Ramos (cell line): ENCODE measurements around the gene TRIAP1.

Experiments used
- in situ Hi-C: fragments of 300-500 bp; cut with MboI; formaldehyde crosslinking; loops from one replicate; pipeline ENCODE4 v1.14.3; 2022; ENCODE audit warnings: low sequenced_read_pairs; ENCODE audit not compliant: unreplicated experiment

Gene TRIAP1

GRCh38 chr12:120437735-120438494, 8.3 kb downstream of the TRIAP1 start, which contains the start of gene COX6A1:
Gene COX6A1 (plus strand): TSS chr12:120438113. CDS start chr12:120438127, 14 bp downstream.
- in situ Hi-C loops, result loop anchor here (10.0 kb wide), 1 partner anchor 113 kb away; the partner anchor contains the start of gene PLA2G1B

- in situ Hi-C loops, result loop anchor here (10.0 kb wide), 1 partner anchor 108 kb away; the partner anchor contains the start of gene PLA2G1B
Measured at GRCh38 chr12:120432772-120433525, 13.2 kb downstream of the TRIAP1 start.

DNA sequence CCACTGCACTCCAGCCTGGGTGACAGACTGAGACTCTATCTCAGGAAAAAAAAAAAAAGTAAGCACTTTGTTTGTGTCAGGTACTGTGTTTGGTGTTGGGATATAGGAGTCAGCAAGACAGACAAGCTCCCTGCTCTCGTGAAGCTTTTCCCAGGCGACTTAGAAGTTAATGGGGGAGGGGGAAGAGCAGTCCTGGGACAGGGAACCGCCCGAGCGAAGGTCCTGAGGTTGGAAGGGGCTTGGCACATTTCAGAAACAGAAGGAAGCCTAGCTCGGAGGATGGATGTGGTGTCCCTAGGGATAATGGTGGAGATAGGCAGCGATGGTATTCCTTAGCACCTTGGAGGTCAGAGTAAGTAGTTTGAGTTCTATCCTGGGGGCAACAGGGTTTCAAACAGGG, 16.8 kb downstream of the TRIAP1 start:
- in situ Hi-C loops, result no loop called here

DNA sequence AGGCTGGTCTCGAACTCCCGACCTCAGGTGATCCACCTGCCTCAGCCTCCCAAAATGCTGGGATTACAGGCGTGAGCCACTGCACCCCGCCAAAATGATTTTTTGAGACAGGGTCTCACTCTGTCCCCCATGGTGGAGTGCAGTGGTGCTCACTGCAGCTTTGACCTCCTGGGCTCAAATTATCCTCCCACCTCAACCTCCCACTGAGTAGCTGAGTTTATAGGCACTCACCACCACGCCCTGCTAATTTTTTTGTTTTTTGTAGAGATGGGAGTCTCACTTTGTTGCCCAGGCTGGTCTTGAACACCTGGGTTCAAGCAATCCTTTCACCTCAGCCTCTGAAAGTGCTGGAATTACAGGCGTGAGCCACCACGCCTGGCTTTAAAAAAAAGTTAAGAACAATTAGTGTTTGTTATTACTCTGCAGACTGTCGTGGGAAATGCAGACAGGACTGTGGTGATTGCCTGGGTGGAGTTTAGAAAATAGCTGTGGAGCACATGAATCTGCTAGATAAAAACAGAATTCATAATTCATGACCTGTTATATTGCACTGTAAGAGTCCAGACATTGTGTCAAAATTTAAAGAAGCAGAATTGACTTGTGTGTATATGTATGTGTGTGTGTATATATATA, 17.5 kb downstream of the TRIAP1 start:
- in situ Hi-C loops, result no loop called here

DNA sequence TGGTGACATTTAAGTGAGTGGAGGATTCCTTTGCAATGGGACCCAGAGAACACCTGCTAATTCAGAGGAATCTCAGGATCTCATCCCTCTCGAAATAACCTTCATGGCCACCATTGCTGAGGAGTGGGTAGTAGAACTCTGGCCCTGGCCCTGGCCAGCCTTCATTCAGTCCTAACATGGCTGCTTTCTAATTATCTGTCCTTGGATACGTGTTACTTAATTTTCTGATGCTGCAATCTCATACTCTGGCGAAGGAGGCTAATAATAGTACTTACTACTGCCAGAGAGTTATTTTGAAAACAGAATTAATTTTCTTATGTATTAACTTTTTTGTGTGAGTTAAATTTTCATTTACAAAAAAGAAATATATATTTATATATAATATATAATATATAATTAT, 20.4 kb downstream of the TRIAP1 start:
- in situ Hi-C loops, result no loop called here

DNA sequence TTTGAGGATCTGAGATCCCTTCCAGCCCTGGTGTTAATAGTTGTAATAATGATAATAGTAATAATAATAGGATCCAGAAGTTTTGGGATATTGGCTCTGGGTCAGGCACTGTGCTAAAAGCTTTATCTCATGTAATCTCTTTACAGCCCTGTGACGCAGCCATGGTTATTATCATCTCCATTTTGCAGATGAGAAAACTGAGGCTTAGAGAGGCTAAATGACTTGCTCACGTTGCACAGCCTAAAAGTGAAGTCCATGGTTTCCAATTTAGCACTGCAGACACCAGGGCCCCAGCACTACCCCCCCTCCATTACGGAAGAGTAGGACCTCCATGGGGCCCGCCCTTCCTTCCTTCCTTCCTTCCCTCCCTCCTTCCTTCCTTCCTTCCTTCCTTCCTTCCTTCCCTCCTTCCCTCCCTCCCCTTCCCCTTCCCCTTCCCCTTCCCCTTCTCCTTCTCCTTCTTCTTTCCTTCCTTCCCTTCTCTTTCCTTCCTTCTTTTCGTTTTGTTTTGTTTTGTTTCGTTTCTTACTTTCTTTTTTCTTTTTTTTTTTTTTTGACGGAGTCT, 23.2 kb downstream of the TRIAP1 start:
- in situ Hi-C loops, result no loop called here

DNA sequence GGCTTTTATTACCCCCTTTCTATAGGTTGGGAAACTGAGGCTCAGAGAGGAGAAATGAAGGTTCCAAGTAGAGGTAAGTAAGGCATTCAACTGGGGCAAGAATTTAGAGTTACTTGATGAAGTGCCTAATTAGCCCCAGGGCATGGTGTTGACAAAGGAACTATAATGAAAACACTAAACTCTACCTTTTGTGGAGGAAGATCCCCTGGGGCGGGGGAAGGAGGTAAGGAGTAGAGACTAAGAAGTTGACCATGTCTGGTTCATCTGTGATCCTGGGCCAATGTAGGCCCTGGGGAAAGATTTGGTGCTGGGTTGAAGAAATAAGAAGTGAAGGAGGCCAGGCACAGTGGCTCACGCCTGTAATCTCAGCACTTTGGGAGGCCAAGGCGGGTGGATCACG, 24.5 kb downstream of the TRIAP1 start:
- in situ Hi-C loops, result no loop called here

GRCh38 chr12:120417917-120418580, 28.1 kb downstream of the TRIAP1 start:
- in situ Hi-C loops, result no loop called here

- in situ Hi-C loops, result no loop called here
Measured at GRCh38 chr12:120416490-120417216, 29.5 kb downstream of the TRIAP1 start.

GRCh38 chr12:120413901-120414695, 32.1 kb downstream of the TRIAP1 start:
- in situ Hi-C loops, result no loop called here

- in situ Hi-C loops, result no loop called here
Measured at GRCh38 chr12:120412421-120412820, 33.8 kb downstream of the TRIAP1 start.

DNA sequence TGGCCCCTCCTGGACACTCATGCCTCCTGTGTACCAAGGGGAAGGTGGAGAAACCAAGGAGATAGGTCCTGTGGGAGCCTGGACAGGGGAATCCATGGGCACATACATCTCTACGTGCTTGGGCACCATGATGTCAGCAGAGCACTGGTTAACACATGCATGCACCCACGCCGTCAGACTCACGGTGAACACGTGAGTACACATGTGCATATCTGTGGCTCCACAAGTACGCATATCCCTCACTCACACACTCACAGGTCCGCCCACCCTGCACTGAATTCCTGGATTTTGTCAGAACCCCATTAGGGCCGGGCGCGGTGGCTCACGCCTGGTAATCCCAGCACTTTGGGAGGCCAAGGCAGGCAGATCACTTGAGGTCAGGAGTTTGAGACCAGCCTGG, 37.4 kb downstream of the TRIAP1 start:
- in situ Hi-C loops, result no loop called here

DNA sequence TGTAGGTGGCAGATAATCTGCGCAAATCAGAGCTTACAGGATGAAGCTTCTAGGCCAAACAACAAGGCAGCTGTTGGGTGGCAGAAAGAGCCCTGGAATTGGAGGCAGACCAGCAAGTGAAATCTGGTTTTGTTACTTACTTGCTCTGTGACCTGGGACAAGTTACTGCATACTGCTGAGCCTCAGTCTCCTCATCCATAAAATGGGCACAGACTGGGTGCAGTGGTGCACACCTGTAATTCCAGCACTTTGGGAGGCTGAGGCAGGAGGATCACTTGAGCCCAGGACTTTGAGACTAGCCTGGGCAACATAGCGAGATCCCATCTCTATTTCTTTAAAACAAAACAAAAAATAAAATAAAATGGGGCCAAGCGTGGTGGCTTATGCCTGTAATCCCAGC, 39.6 kb downstream of the TRIAP1 start:
- in situ Hi-C loops, result no loop called here

GRCh38 chr12:120406069-120406468, 40.1 kb downstream of the TRIAP1 start:
- in situ Hi-C loops, result no loop called here

DNA sequence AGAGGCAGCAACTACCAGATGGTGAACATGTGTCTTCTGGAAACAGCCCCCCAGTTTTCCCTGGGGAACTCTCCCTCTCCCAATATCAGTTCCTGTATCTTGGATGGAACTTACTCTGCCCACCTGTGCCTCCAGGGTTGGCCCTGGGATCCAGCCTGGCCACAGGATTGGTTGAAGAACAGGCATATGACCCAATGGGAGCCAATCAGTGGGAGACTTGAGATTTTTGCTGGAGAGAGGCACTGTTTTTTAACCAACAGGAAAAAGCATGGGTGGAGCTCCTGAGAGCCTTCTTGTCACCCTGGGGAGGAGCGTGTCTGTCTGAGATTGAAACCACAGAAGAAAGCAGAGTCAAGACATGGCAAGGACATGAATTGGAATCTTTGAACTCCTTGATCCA, 41.9 kb downstream of the TRIAP1 start:
- in situ Hi-C loops, result no loop called here

- in situ Hi-C loops, result no loop called here
Measured at GRCh38 chr12:120403869-120404268, 42.3 kb downstream of the TRIAP1 start.

- in situ Hi-C loops, result no loop called here
Measured at GRCh38 chr12:120402217-120402616, 44.0 kb downstream of the TRIAP1 start.

GRCh38 chr12:120399531-120399930, 46.7 kb downstream of the TRIAP1 start:
- in situ Hi-C loops, result no loop called here
